CD14-positive monocyte (primary cell): ENCODE measurements around the gene TMEM52B. TPM values are rescaled to one million over a fixed set of nuclear protein-coding genes. Genes with fewer than 3 reads are reported as not detected.

Source experiments
- DNase-seq, 3 donors: peaks; one replicate each; pipeline ENCODE4 v3.0.0-alpha.2; 2011 to 2022
- H2AFZ ChIP-seq: 2 replicates; pipeline ENCODE4 v1.6.0; 2012; ENCODE audit warnings: mild to moderate bottlenecking, low read depth, low read length, inconsistent platforms; ENCODE audit not compliant: insufficient read depth, poor library complexity, severe bottlenecking
- H3K27ac ChIP-seq, 2 donors: 1 replicate in 1 of 2; 2 replicates in 1 of 2; pipeline ENCODE4 v1.5.1; 2012 to 2013; ENCODE audit warnings: low read length in 2 of 2, control low read depth in 1 of 2, inconsistent platforms in 1 of 2, low read depth in 1 of 2, mild to moderate bottlenecking in 1 of 2
- H3K27me3 ChIP-seq, 2 donors: one replicate each; pipeline versions ENCODE4 v1.6.0 to v1.6.1; 2011 to 2013; ENCODE audit warnings: low read length in 2 of 2; ENCODE audit not compliant: control insufficient read depth in 2 of 2, insufficient read depth in 2 of 2
- H3K36me3 ChIP-seq, 2 donors: replicated peaks in 1 of 2; 1 replicate in 1 of 2; 2 replicates in 1 of 2; pipeline versions ENCODE4 v1.5.1 to v1.6.1; 2012 to 2013; ENCODE audit warnings: low read length in 2 of 2, control low read depth in 1 of 2, inconsistent platforms in 1 of 2, mild to moderate bottlenecking in 1 of 2; ENCODE audit not compliant: insufficient read depth in 2 of 2, control insufficient read depth in 1 of 2
- H3K4me1 ChIP-seq, 2 donors: 1 replicate in 1 of 2; 2 replicates in 1 of 2; pipeline versions ENCODE4 v1.5.1 to v1.6.1; 2012 to 2013; ENCODE audit warnings: low read length in 2 of 2, control low read depth in 1 of 2, inconsistent platforms in 1 of 2, mild to moderate bottlenecking in 1 of 2, moderate library complexity in 1 of 2; ENCODE audit not compliant: insufficient read depth in 2 of 2, control insufficient read depth in 1 of 2
- H3K4me2 ChIP-seq: replicated peaks from 2 replicates; pipeline ENCODE3; 2012; ENCODE audit warnings: low read length, moderate library complexity, mild to moderate bottlenecking; ENCODE audit not compliant: poor library complexity, severe bottlenecking; ENCODE audit errors: extremely low read depth
- H3K4me3 ChIP-seq, 3 experiments: fragments of 200-600 bp in 1 of 3; sonication (generic) in 1 of 3; replicated peaks in 1 of 3; 1 replicate in 2 of 3; 2 replicates in 1 of 3; pipeline ENCODE4 v1.5.1; 2011 to 2013; ENCODE audit warnings: low read length in 3 of 3, mild to moderate bottlenecking in 3 of 3, control low read depth in 2 of 3, low read depth in 2 of 3, inconsistent platforms in 1 of 3, moderate library complexity in 1 of 3
- H3K79me2 ChIP-seq: 2 replicates; pipeline ENCODE4 v1.6.0; 2012; ENCODE audit warnings: mild to moderate bottlenecking, control low read depth, inconsistent platforms, low read length, moderate library complexity; ENCODE audit not compliant: insufficient read depth
- H3K9ac ChIP-seq: 2 replicates; pipeline ENCODE4 v1.6.0; 2017; ENCODE audit warnings: low read length, mild to moderate bottlenecking; ENCODE audit not compliant: insufficient read depth, poor library complexity, severe bottlenecking
- H3K9me3 ChIP-seq, 2 donors: replicated peaks in 1 of 2; 1 replicate in 1 of 2; 2 replicates in 1 of 2; pipeline versions ENCODE4 v1.5.1 to v1.6.1; 2012 to 2013; ENCODE audit warnings: low read length in 2 of 2, control low read depth in 1 of 2; ENCODE audit not compliant: control insufficient read depth in 1 of 2, insufficient read depth in 1 of 2
- H4K20me1 ChIP-seq: 2 replicates; pipeline ENCODE4 v1.6.0; 2012; ENCODE audit warnings: mild to moderate bottlenecking, low read length, control low read depth, moderate library complexity; ENCODE audit not compliant: insufficient read depth
- H3K27ac Mint-ChIP-seq, 7 donors: one replicate each; pipeline ENCODE4 v1.8.0; 2020; ENCODE audit warnings: mild to moderate bottlenecking in 7 of 7, mixed read lengths in 7 of 7, moderate library complexity in 6 of 7, inconsistent platforms in 2 of 7
- H3K27me3 Mint-ChIP-seq, 3 donors: one replicate each; pipeline ENCODE4 v1.8.0; 2021 to 2022; ENCODE audit warnings: low read depth in 3 of 3, mild to moderate bottlenecking in 3 of 3, mixed read lengths in 3 of 3, moderate library complexity in 3 of 3, inconsistent platforms in 1 of 3
- H3K36me3 Mint-ChIP-seq, 2 donors: one replicate each; pipeline ENCODE4 v1.8.0; 2020; ENCODE audit warnings: mixed read lengths in 2 of 2, inconsistent platforms in 1 of 2, mild to moderate bottlenecking in 1 of 2
- H3K4me1 Mint-ChIP-seq: one replicate; pipeline ENCODE4 v1.8.0; 2020; ENCODE audit warnings: mild to moderate bottlenecking, mixed read lengths
- H3K4me3 Mint-ChIP-seq, 2 donors: one replicate each; pipeline ENCODE4 v1.8.0; 2020; ENCODE audit warnings: mild to moderate bottlenecking in 2 of 2, mixed read lengths in 2 of 2, moderate library complexity in 1 of 2
- H3K9me3 Mint-ChIP-seq, 7 donors: one replicate each; pipeline ENCODE4 v1.8.0; 2020 to 2022; ENCODE audit warnings: mixed read lengths in 7 of 7, mild to moderate bottlenecking in 6 of 7, moderate library complexity in 6 of 7, inconsistent platforms in 2 of 7
- WGBS: methylation state at CpG from one replicate; pipeline ENCODE4 v1.1.5; 2013; ENCODE audit warnings: missing lambda C conversion rate; ENCODE audit not compliant: insufficient coverage; 5-methylcytosine and 5-hydroxymethylcytosine counted together
- intact Hi-C, 2 donors: fragments of 100-400 bp; cut with micrococcal nuclease; formaldehyde crosslinking; loops; one replicate each; pipeline versions ENCODE4 v1.15.0 to v1.15.1; 2023
- polyA plus RNA-seq, 3 donors: library from polyadenylated mRNA; depleted of rRNA in 1 of 3; unstranded in 2 of 3; stranded (reverse) in 1 of 3; fragments of 300-500 nt in 2 of 3; fragments of >200 nt in 1 of 3; fragmentation: Illumina TruSeq in 2 of 3; gene quantifications; 1 replicate in 2 of 3; 2 replicates in 1 of 3; pipeline ENCODE4 v1.2.3, GENCODE V29; 2012 to 2021
- TF ChIP-seq, protein P1 (sequence below): fragments of 200-600 bp; IDR thresholded peaks from one replicate; pipeline ENCODE4 v1.8.0; 2022; ENCODE audit warnings: antibody characterized with exemption, mild to moderate bottlenecking

Gene TMEM52B
- polyA plus RNA-seq, 3 donors, result 0.54 to 2.4 (median 0.58) TPM

DNA sequence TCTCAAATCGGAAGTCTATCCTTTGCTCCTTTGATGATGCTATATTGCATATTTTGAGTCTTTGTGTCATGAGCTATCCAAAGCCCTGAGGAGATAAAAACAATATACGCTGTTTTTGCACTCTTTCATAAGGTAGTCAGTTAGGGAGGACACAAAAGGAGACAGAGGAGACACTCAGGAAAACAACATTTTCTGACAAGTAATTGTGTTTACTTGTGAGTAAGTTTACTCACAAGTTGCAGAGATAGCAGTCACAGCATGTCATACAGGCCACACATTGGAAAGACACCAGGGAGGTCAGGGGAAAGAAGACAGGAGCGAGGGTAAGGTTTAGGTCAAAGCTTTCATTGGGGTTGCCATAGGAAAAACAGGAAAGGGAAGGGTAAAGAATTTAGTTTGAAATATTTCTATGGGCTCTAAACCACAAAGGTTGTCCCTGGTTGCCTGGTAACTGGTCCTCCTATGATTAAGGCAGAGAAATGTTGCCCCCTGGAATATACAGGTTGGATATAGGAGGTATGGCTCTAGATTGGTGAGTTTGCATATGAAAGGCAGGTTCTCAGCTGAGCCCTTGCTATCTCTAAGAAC, 26.5 kb downstream of the TMEM52B start:
- Histone ChIP-seq H3K4me1 (peaks cover 8% of the 10 kb centered on the region in 2 donors), H3K4me2 (no peak overlapping the region), H3K27ac (no peak overlapping the region), H2AFZ (no peak overlapping the region), H4K20me1 (no peaks in the 10 kb centered on the region), H3K9me3 (no peaks in the 10 kb centered on the region), H3K27me3 (no peaks in the 10 kb centered on the region), H3K36me3 (no peaks in the 10 kb centered on the region), H3K9ac (no peak overlapping the region), H3K4me3 (no peak overlapping the region), H3K79me2 (no peaks in the 10 kb centered on the region)
- no peak for DNase-seq
- intact Hi-C loops, result loop anchor here in 1 of 2 donors (10.0 kb wide), 1 partner anchor 461 kb away; no protein-coding TSS in a partner anchor
- peaks cover 0 to 2% (median 0%) of the 10 kb centered on the region in 7 donors for H3K9me3 Mint-ChIP-seq
- peaks cover 10% of the 10 kb centered on the region for H3K4me1 Mint-ChIP-seq
- peaks cover 0 to 3% (median 3%) of the 10 kb centered on the region in 3 donors for H3K27me3 Mint-ChIP-seq
- TF ChIP-seq, protein P1, sequence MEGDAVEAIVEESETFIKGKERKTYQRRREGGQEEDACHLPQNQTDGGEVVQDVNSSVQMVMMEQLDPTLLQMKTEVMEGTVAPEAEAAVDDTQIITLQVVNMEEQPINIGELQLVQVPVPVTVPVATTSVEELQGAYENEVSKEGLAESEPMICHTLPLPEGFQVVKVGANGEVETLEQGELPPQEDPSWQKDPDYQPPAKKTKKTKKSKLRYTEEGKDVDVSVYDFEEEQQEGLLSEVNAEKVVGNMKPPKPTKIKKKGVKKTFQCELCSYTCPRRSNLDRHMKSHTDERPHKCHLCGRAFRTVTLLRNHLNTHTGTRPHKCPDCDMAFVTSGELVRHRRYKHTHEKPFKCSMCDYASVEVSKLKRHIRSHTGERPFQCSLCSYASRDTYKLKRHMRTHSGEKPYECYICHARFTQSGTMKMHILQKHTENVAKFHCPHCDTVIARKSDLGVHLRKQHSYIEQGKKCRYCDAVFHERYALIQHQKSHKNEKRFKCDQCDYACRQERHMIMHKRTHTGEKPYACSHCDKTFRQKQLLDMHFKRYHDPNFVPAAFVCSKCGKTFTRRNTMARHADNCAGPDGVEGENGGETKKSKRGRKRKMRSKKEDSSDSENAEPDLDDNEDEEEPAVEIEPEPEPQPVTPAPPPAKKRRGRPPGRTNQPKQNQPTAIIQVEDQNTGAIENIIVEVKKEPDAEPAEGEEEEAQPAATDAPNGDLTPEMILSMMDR, result no peak
- 100% methylated on average over 2 of the region's 3 CpGs for WGBS
- H3K4me3 Mint-ChIP-seq, result no peak overlapping the region
- H3K27ac Mint-ChIP-seq, result no peak overlapping the region
- H3K36me3 Mint-ChIP-seq, result no peaks in the 10 kb centered on the region

DNA sequence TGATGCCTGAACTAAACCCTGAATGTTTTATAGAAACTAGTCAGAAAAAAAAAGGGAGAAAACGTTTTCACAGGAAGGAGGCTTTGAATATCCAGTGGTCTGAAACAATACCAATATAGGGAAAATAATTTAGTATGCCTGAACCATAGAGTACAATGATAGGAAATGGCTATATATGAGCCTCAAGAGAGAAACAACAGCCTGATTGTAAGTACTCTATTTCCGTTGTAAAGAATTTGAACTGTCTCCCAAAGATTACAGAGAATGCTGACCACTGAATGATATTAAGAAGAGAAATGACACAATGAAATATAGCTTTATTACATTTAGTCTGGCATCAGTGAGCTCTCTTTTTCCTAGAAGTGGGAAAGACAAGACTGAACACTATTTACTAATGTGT, 28.3 kb downstream of the TMEM52B start:
- H3K9ac ChIP-seq, result no peak overlapping the region
- no peaks in the 10 kb centered on the region for H3K9me3 ChIP-seq
- no peak overlapping the region for H3K4me3 ChIP-seq
- no peak overlapping the region for H3K27ac ChIP-seq
- no peak for DNase-seq
- intact Hi-C loops, result loop anchor here in 1 of 2 donors (10.0 kb wide), 1 partner anchor 462 kb away; no protein-coding TSS in a partner anchor
- Mint-ChIP-seq H3K36me3 (no peaks in the 10 kb centered on the region), H3K27ac (no peak overlapping the region), H3K27me3 (peaks cover 3 to 6% (median 3%) of the 10 kb centered on the region in 3 donors), H3K4me1 (peaks cover 6% of the 10 kb centered on the region), H3K9me3 (peaks cover 0 to 2% (median 0%) of the 10 kb centered on the region in 7 donors), H3K4me3 (no peak overlapping the region)
- TF ChIP-seq, protein P1, result no peak
- H3K4me1 ChIP-seq, result peaks cover 5 to 6% of the 10 kb centered on the region in 2 donors
- no peaks in the 10 kb centered on the region for H3K79me2 ChIP-seq
- no peaks in the 10 kb centered on the region for H3K36me3 ChIP-seq
- H3K27me3 ChIP-seq, result no peaks in the 10 kb centered on the region
- no peaks in the 10 kb centered on the region for H4K20me1 ChIP-seq
- H2AFZ ChIP-seq, result no peak overlapping the region
- WGBS, result no CpG with 5 or more reads among the region's 2 CpGs
- H3K4me2 ChIP-seq, result no peak overlapping the region
